CD4-positive, alpha-beta memory T cell (primary cell): ENCODE results near the gene CNOT6. TPM values are rescaled to one million over a fixed set of nuclear protein-coding genes. Genes with fewer than 3 reads are reported as not detected.

ENCODE experiments used
- CTCF ChIA-PET: fragments of 350-600 bp; sonication (Branson Sonifier 250); formaldehyde crosslinking; loops from one replicate; lab custom pipeline; 2021; ENCODE audit warnings: inconsistent platforms; ENCODE audit not compliant: partially characterized antibody; lab: Charles Lee
- POLR2A ChIA-PET: fragments of 350-600 bp; sonication (Branson Sonifier 250); formaldehyde crosslinking; loops from one replicate; lab custom pipeline; 2021; ENCODE audit not compliant: partially characterized antibody; lab: Charles Lee
- DNase-seq, 5 donors: peaks; one replicate each; pipeline versions ENCODE4 v3.0.0 to v3.0.0-alpha.2; 2020 to 2022; ENCODE audit warnings: mixed read lengths in 1 of 5
- H3K27ac ChIP-seq: one replicate; pipeline ENCODE4 v1.7.0; 2013; ENCODE audit warnings: low read depth, low read length
- H3K27me3 ChIP-seq: 2 replicates; pipeline ENCODE4 v1.7.0; 2013; ENCODE audit warnings: mild to moderate bottlenecking, low read length, moderate library complexity; ENCODE audit not compliant: insufficient read depth
- H3K36me3 ChIP-seq: 2 replicates; pipeline ENCODE4 v1.7.0; 2013; ENCODE audit warnings: mild to moderate bottlenecking, low read length, moderate library complexity; ENCODE audit not compliant: insufficient read depth
- H3K4me1 ChIP-seq: 2 replicates; pipeline ENCODE4 v1.7.0; 2013; ENCODE audit warnings: mild to moderate bottlenecking, low read length, moderate library complexity; ENCODE audit not compliant: insufficient read depth
- H3K4me3 ChIP-seq, 2 donors: one replicate each; pipeline ENCODE4 v1.7.0; 2013; ENCODE audit warnings: low read length in 2 of 2, mild to moderate bottlenecking in 1 of 2
- H3K9me3 ChIP-seq, 2 donors: one replicate each; pipeline ENCODE4 v1.7.0; 2013; ENCODE audit warnings: low read length in 2 of 2, control low read depth in 1 of 2; ENCODE audit not compliant: control insufficient read depth in 1 of 2
- H3K27ac Mint-ChIP-seq, 7 donors: one replicate each; pipeline ENCODE4 v1.8.0; 2020 to 2021; ENCODE audit warnings: mixed read lengths in 7 of 7, mild to moderate bottlenecking in 6 of 7, inconsistent platforms in 3 of 7, moderate library complexity in 3 of 7
- H3K27me3 Mint-ChIP-seq, 2 donors: one replicate each; pipeline ENCODE4 v1.8.0; 2020 to 2021; ENCODE audit warnings: mixed read lengths in 2 of 2
- H3K36me3 Mint-ChIP-seq, 2 donors: one replicate each; pipeline ENCODE4 v1.8.0; 2020 to 2021; ENCODE audit warnings: mixed read lengths in 2 of 2, inconsistent platforms in 1 of 2, mild to moderate bottlenecking in 1 of 2
- H3K4me1 Mint-ChIP-seq, 4 donors: one replicate each; pipeline ENCODE4 v1.8.0; 2020 to 2021; ENCODE audit warnings: mixed read lengths in 4 of 4, mild to moderate bottlenecking in 1 of 4
- H3K4me3 Mint-ChIP-seq, 8 donors: one replicate each; pipeline ENCODE4 v1.8.0; 2020 to 2021; ENCODE audit warnings: mixed read lengths in 8 of 8, mild to moderate bottlenecking in 7 of 8, moderate library complexity in 6 of 8, inconsistent platforms in 3 of 8
- H3K9me3 Mint-ChIP-seq, 8 donors: one replicate each; pipeline ENCODE4 v1.8.0; 2020 to 2021; ENCODE audit warnings: mixed read lengths in 8 of 8, mild to moderate bottlenecking in 5 of 8, inconsistent platforms in 3 of 8, moderate library complexity in 1 of 8
- intact Hi-C: fragments of 100-400 bp; cut with micrococcal nuclease; formaldehyde crosslinking; loops from one replicate; pipeline ENCODE4 v1.15.1; 2023
- polyA plus RNA-seq, 2 donors: library from polyadenylated mRNA; unstranded; fragments of 300-500 nt; fragmentation: Illumina TruSeq; gene quantifications; one replicate each; pipeline ENCODE4 v1.2.3, GENCODE V29; 2021
- total RNA-seq, 2 experiments: library from RNA; stranded (reverse); gene quantifications; one replicate each; pipeline ENCODE4 v1.2.3, GENCODE V29; 2021

Gene CNOT6
- total and polyA plus RNA-seq, 4 experiments from 2014 or later: 3.9 to 37.8 (median 19.6) TPM

DNA sequence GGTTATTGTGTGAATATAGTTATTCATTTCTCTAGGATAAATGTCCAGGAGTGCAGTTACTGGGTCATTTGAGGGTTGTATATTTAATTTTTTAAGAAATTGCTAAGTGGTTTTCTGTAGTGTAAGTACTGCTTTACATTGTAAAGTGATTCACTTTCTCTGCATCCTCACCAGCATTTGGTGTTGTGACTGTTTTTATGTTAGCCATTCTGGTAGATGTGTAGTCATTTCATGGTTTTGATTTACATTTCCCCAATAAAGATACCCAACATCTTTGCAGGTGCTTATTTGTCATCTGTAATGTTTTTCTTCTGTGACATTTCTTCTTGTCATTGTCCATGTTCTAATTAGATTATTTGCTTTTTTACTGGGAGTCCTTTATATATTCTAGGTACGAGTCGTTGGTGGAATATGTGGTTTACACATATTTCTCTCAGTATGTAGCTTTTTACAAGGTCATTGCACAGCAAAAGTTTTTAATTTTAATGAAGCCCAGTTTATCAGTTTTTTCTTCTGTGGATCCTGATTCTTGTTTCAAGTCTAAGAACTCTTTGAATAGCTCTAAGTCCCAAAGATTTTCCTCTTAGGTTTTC is 63.1 kb downstream of the CNOT6 start:
- H3K36me3 ChIP-seq: peaks cover 3% of the 10 kb centered on the region
- peaks cover 73 to 79% of the 10 kb centered on the region in 2 donors for H3K36me3 Mint-ChIP-seq
- intact Hi-C loops: no loop called here
- CTCF ChIA-PET: no interaction called here
- peaks cover 0 to 25% (median 14%) of the 10 kb centered on the region in 4 donors for H3K4me1 Mint-ChIP-seq
- no peak overlapping the region for H3K27ac ChIP-seq
- DNase-seq: no peak
- H3K27me3 Mint-ChIP-seq: no peaks in the 10 kb centered on the region
- POLR2A ChIA-PET: no interaction called here
- H3K4me3 Mint-ChIP-seq: no peak overlapping the region
- H3K4me3 ChIP-seq: no peak overlapping the region
- H3K27ac Mint-ChIP-seq: no peak overlapping the region
- H3K9me3 ChIP-seq: no peaks in the 10 kb centered on the region
- no peaks in the 10 kb centered on the region for H3K27me3 ChIP-seq
- H3K4me1 ChIP-seq: no peaks in the 10 kb centered on the region
- H3K9me3 Mint-ChIP-seq: peaks cover 0 to 2% (median 0%) of the 10 kb centered on the region in 8 donors

DNA sequence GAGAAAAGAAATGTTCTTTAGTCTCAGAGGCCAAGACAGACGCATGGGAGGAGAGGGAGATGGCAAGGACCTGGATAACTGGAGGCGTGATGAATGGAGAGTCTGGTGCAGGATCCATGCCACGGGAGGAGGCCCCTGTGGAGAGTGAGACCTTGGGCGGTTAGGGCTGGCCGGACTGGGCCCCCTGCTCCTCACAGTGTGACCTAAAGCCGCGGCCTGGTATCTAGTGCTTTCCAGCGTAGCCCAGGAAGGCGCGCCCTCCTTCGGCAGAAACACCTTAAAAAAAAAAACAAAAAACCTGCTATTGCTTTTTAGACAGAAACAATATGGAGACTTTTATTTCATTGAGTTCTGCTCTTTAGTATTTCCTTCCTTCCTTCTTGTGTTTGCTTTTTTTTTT is 64.1 kb downstream of the CNOT6 start:
- Mint-ChIP-seq H3K27me3 (no peaks in the 10 kb centered on the region), H3K4me1 (peaks cover 0 to 25% (median 14%) of the 10 kb centered on the region in 4 donors), H3K4me3 (no peak overlapping the region), H3K9me3 (peaks cover 0 to 2% (median 0%) of the 10 kb centered on the region in 8 donors), H3K27ac (no peak overlapping the region), H3K36me3 (peaks cover 69 to 71% of the 10 kb centered on the region in 2 donors)
- intact Hi-C loops: no loop called here
- H3K27ac ChIP-seq: no peak overlapping the region
- DNase-seq: no peak
- no peaks in the 10 kb centered on the region for H3K27me3 ChIP-seq
- ChIA-PET POLR2A (no interaction called here), CTCF (no interaction called here)
- H3K4me1 ChIP-seq: no peaks in the 10 kb centered on the region
- no peak overlapping the region for H3K4me3 ChIP-seq
- peaks cover 3% of the 10 kb centered on the region for H3K36me3 ChIP-seq
- H3K9me3 ChIP-seq: no peaks in the 10 kb centered on the region

DNA sequence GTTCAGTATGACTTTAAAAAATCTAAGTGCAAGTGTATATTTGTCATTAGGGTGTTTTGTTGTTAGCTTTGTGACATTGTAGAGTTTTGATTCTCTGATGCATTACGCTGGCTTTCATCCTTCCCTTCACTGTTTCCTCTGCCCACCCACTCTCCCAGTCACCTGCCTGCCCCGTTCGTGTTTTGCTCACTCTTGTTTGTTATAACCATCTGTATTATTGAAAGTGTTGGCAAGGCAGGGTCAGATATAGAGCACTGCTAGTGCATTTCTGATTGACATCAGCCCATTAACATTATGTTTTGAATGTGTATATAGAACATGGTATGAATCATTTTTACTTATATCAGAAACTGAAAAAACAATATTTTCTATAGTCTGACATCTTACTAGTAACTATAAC is 69.8 kb downstream of the CNOT6 start:
- POLR2A ChIA-PET: no interaction called here
- DNase-seq: no peak
- Mint-ChIP-seq H3K27ac (peak overlapping the region in 2 of 7 donors; percentile 9 to 70), H3K36me3 (peaks cover 62 to 77% of the 10 kb centered on the region in 2 donors), H3K9me3 (peaks cover 0 to 2% (median 0%) of the 10 kb centered on the region in 8 donors), H3K4me3 (no peak overlapping the region), H3K27me3 (no peaks in the 10 kb centered on the region), H3K4me1 (peaks cover 0 to 17% (median 9%) of the 10 kb centered on the region in 4 donors)
- H3K27me3 ChIP-seq: no peaks in the 10 kb centered on the region
- H3K4me1 ChIP-seq: no peaks in the 10 kb centered on the region
- H3K36me3 ChIP-seq: peaks cover 15% of the 10 kb centered on the region
- intact Hi-C loops: no loop called here
- H3K9me3 ChIP-seq: no peaks in the 10 kb centered on the region
- no peak overlapping the region for H3K27ac ChIP-seq
- no peak overlapping the region for H3K4me3 ChIP-seq
- CTCF ChIA-PET: interaction anchor here (0.6 kb wide), 1 partner anchor 54 kb away, joined by 4 read pairs; no protein-coding TSS in a partner anchor

DNA sequence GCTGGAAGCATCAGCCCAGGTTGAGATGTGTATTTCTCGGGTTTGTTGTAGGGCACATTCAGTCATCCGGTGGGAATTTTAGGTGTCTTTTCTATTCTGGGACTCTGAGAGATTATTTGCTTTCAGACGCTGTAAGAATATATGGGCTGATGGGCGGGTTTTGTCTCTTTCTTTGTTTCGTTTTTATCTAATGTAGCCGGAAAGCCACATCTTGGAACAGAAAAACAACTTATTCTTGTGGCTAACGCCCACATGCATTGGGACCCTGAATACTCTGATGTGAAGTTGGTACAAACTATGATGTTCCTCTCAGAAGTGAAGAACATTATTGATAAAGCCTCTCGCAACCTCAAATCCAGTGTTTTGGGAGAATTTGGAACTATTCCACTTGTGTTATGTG is 74.7 kb downstream of the CNOT6 start:
- Mint-ChIP-seq H3K4me3 (no peak overlapping the region), H3K27me3 (no peaks in the 10 kb centered on the region), H3K27ac (peak overlapping the region in 1 of 7 donors; percentile 23), H3K36me3 (peaks cover 65 to 83% of the 10 kb centered on the region in 2 donors), H3K4me1 (peaks cover 0 to 2% (median 0%) of the 10 kb centered on the region in 4 donors), H3K9me3 (no peaks in the 10 kb centered on the region)
- no peak for DNase-seq
- no peaks in the 10 kb centered on the region for H3K27me3 ChIP-seq
- H3K27ac ChIP-seq: no peak overlapping the region
- no peaks in the 10 kb centered on the region for H3K4me1 ChIP-seq
- POLR2A ChIA-PET: no interaction called here
- no peak overlapping the region for H3K4me3 ChIP-seq
- intact Hi-C loops: no loop called here
- peaks cover 19% of the 10 kb centered on the region for H3K36me3 ChIP-seq
- no peaks in the 10 kb centered on the region for H3K9me3 ChIP-seq
- CTCF ChIA-PET: no interaction called here

DNA sequence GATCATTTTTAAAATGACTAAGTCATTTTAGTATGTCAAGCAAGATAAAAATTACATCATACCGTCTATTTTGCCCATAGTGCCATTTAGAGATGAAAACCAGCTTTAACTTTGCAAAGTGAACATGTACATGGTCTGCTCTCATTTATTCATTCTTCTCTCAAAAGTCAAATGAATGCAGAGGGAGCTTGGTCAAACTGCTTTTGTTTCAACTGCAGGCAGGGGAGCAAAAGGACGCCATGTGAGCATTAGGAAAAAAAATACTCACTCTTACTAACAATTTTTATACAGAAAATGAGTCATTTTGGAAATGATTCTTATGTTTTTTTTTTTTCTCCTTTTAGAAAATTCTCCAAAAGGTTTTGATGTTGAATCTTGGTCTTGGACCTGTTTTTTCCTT is 81.4 kb downstream of the CNOT6 start:
- H3K27ac Mint-ChIP-seq: no peak overlapping the region
- no peak overlapping the region for H3K4me3 ChIP-seq
- intact Hi-C loops: no loop called here
- DNase-seq: no peak
- peaks cover 8% of the 10 kb centered on the region for H3K36me3 ChIP-seq
- H3K27me3 Mint-ChIP-seq: no peaks in the 10 kb centered on the region
- H3K4me1 ChIP-seq: no peaks in the 10 kb centered on the region
- peaks cover 59 to 66% of the 10 kb centered on the region in 2 donors for H3K36me3 Mint-ChIP-seq
- H3K4me1 Mint-ChIP-seq: no peaks in the 10 kb centered on the region
- CTCF ChIA-PET: interaction anchor here (0.9 kb wide), 1 partner anchor 29 kb away, joined by 3 read pairs; no protein-coding TSS in a partner anchor
- POLR2A ChIA-PET: no interaction called here
- H3K27ac ChIP-seq: no peak overlapping the region
- H3K9me3 Mint-ChIP-seq: no peaks in the 10 kb centered on the region
- no peaks in the 10 kb centered on the region for H3K27me3 ChIP-seq
- H3K9me3 ChIP-seq: no peaks in the 10 kb centered on the region
- no peak overlapping the region for H3K4me3 Mint-ChIP-seq

DNA sequence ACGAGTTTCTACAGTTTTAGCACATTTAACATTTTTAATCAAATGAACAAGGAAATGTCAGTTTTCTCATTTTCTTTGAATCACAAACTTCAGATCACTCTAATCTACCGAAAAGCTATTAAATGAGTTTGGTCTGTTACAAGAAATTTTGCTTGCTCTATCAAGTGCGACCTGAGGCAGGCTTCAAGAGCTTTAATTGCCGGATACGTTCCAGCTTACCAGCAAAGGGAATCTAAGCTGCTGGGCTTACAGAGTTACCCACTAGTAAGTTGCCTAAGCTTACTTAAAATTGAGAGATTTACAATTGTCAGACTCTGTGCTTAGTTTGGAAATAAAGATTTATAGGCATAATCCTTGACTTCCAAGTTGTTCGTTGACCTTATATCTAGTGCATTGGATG is 86.5 kb downstream of the CNOT6 start:
- H3K27me3 Mint-ChIP-seq: no peaks in the 10 kb centered on the region
- no peaks in the 10 kb centered on the region for H3K4me1 ChIP-seq
- POLR2A ChIA-PET: no interaction called here
- H3K27ac ChIP-seq: no peak overlapping the region
- H3K27me3 ChIP-seq: no peaks in the 10 kb centered on the region
- no peaks in the 10 kb centered on the region for H3K4me1 Mint-ChIP-seq
- DNase-seq: no peak
- no peak overlapping the region for H3K4me3 ChIP-seq
- peak overlapping the region in 1 of 7 donors; percentile 51 for H3K27ac Mint-ChIP-seq
- no peaks in the 10 kb centered on the region for H3K9me3 ChIP-seq
- intact Hi-C loops: no loop called here
- H3K9me3 Mint-ChIP-seq: peaks cover 0 to 6% (median 1%) of the 10 kb centered on the region in 8 donors
- peaks cover 20 to 23% of the 10 kb centered on the region in 2 donors for H3K36me3 Mint-ChIP-seq
- H3K36me3 ChIP-seq: no peaks in the 10 kb centered on the region
- CTCF ChIA-PET: no interaction called here
- no peak overlapping the region for H3K4me3 Mint-ChIP-seq

DNA sequence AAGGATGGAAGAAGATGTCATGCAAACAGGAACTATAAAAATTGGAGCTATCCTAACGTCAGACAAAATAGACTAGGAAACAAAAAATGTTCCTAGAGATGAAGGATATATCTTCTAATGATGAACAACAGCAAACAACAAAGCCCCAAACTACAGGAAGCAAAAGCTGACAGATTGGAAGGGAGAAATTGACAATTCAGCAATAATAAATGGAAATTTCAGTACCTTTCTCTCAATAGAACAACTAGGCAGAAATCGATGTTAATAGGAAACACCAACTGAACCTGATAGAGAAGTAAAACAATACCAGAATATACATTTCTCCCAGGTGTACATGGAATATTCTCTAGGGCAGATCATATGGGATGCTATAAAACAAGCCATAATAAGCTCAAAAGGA is 89.6 kb downstream of the CNOT6 start:
- H3K4me1 ChIP-seq: no peaks in the 10 kb centered on the region
- H3K4me3 ChIP-seq: no peak overlapping the region
- ChIA-PET POLR2A (no interaction called here), CTCF (no interaction called here)
- H3K27me3 ChIP-seq: no peaks in the 10 kb centered on the region
- intact Hi-C loops: no loop called here
- Mint-ChIP-seq H3K4me1 (no peaks in the 10 kb centered on the region), H3K9me3 (peaks cover 0 to 6% (median 1%) of the 10 kb centered on the region in 8 donors), H3K36me3 (no peaks in the 10 kb centered on the region), H3K4me3 (no peak overlapping the region), H3K27ac (no peak overlapping the region), H3K27me3 (peaks cover under 1 to 3% of the 10 kb centered on the region in 2 donors)
- H3K36me3 ChIP-seq: no peaks in the 10 kb centered on the region
- DNase-seq: no peak
- H3K27ac ChIP-seq: no peak overlapping the region
- no peaks in the 10 kb centered on the region for H3K9me3 ChIP-seq
